Activated CD4-positive, alpha-beta T cell treated with anti-CD3 and anti-CD28 coated beads for 24 hours (primary cell): Measurements from ENCODE around the gene PLEKHJ1.

ENCODE experiments used
- DNase-seq, 2 donors: peaks; one replicate each; pipeline ENCODE4 v3.0.0-alpha.2; 2020; ENCODE audit warnings: low read depth in 2 of 2

Gene PLEKHJ1

GRCh38 chr19:2235381-2236063 lies 607 bp downstream of the PLEKHJ1 start:
- no peak for DNase-seq

- no peak for DNase-seq
Measured at GRCh38 chr19:2234996-2235380, 1.1 kb downstream of the PLEKHJ1 start.

GRCh38 chr19:2233601-2234280 lies 2.4 kb downstream of the PLEKHJ1 start:
- no peak for DNase-seq

GRCh38 chr19:2232286-2233151 lies 3.6 kb downstream of the PLEKHJ1 start:
- no peak for DNase-seq

GRCh38 chr19:2231621-2232221 lies 4.4 kb downstream of the PLEKHJ1 start:
- no peak for DNase-seq

GRCh38 chr19:2230807-2231533 lies 5.2 kb downstream of the PLEKHJ1 start:
- DNase-seq, result no peak

- DNase-seq, result no peak
Measured at GRCh38 chr19:2230033-2230531, 6.0 kb downstream of the PLEKHJ1 start.

- DNase-seq, result no peak
Measured at GRCh38 chr19:2229103-2230032, 6.8 kb downstream of the PLEKHJ1 start.

- DNase-seq, result no peak
Measured at GRCh38 chr19:2228157-2229030, 7.7 kb downstream of the PLEKHJ1 start.

- DNase-seq, result no peak
Measured at GRCh38 chr19:2227415-2228156, 8.5 kb downstream of the PLEKHJ1 start.

GRCh38 chr19:2226840-2227360 lies 9.2 kb downstream of the PLEKHJ1 start:
- DNase-seq, result no peak

- no peak for DNase-seq
Measured at GRCh38 chr19:2226051-2226839, 9.9 kb downstream of the PLEKHJ1 start.

GRCh38 chr19:2225415-2226050 lies 10.6 kb downstream of the PLEKHJ1 start:
- no peak for DNase-seq

GRCh38 chr19:2224754-2225349 lies 11.3 kb downstream of the PLEKHJ1 start:
- no peak for DNase-seq

GRCh38 chr19:2223959-2224358 lies 12.2 kb downstream of the PLEKHJ1 start:
- DNase-seq, result no peak

GRCh38 chr19:2223391-2223790 lies 12.7 kb downstream of the PLEKHJ1 start:
- DNase-seq, result no peak

GRCh38 chr19:2221918-2222317 lies 14.2 kb downstream of the PLEKHJ1 start:
- no peak for DNase-seq
